ENCODE measurements around the gene MTX1.

DNA sequence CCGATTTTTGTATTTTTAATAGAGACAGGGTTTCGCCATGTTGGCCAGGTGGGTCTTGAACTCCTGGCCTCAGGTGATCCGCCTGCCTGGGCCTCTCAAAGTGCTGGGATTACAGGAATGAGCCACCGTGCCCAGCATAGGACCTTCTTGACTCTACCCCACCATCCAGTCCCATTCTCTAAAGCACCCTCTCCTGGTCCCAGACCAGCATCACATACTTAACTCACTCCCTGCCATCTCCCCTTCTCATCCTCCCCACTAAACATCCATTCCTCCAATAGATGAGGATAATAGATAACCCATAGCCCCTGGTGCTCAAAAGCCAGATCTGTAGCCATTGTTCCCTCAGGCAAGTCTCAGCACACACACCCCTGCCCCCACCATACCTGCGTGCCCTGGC, 44.7 kb downstream of the MTX1 start:
- TF ChIP-seq, protein P1, sequence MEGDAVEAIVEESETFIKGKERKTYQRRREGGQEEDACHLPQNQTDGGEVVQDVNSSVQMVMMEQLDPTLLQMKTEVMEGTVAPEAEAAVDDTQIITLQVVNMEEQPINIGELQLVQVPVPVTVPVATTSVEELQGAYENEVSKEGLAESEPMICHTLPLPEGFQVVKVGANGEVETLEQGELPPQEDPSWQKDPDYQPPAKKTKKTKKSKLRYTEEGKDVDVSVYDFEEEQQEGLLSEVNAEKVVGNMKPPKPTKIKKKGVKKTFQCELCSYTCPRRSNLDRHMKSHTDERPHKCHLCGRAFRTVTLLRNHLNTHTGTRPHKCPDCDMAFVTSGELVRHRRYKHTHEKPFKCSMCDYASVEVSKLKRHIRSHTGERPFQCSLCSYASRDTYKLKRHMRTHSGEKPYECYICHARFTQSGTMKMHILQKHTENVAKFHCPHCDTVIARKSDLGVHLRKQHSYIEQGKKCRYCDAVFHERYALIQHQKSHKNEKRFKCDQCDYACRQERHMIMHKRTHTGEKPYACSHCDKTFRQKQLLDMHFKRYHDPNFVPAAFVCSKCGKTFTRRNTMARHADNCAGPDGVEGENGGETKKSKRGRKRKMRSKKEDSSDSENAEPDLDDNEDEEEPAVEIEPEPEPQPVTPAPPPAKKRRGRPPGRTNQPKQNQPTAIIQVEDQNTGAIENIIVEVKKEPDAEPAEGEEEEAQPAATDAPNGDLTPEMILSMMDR (IDR thresholded peaks at IDR 0.05; ENCODE audit: low read depth, low read length, poor library complexity, severe bottlenecking): no peak
- TF ChIP-seq EZH2phosphoT487 (IDR thresholded peaks at IDR 0.05; ENCODE audit: borderline replicate concordance, low read length): no peak

Data from DOHH2 (cell line).